Measurements from ENCODE around the gene IGHMBP2.
A peak's percentile ranks its signal among the peaks of the same experiment; 100 is the strongest.

Gene IGHMBP2

DNA sequence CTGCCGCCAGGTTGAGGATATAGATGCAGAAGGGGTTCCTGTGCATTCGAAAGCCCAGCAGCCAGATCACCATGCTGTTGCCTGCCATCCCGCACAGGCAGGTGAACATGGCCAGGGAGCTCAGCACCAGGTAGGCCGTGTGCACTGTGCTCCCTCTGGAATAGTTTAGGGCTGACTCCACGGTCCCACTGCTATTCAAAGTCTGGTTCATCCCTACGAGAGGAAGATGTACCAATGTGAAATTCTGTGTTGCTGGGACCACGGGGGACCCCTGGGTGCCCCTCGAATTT lies 77.0 kb downstream of the IGHMBP2 start, which contains the start of gene MRGPRD:
TSS of gene MRGPRD (minus strand) at position 211 of the 290 bp plus-strand sequence. CDS start at position 211, 0 bp downstream.
- TF ChIP-seq EZH2 (IDR thresholded peaks at IDR 0.05) (no peak), FOXP2 (optimal IDR thresholded peaks at IDR 0.05; ENCODE audit: control extremely low read depth, extremely low read length, insufficient read depth) (no peak), POLR2AphosphoS5 (IDR thresholded peaks at IDR 0.05; ENCODE audit: borderline replicate concordance, low read depth, low read length) (no peak)
- no peak within 1 kb of the TSS for H3K9ac ChIP-seq (ENCODE audit: insufficient read length)
- no peak for DNase-seq (ENCODE audit: low read depth, low spot score)
- no peak within 1 kb of the TSS for H3K27ac ChIP-seq
- peaks cover 5% of the 10 kb centered on the region; the same call in 1 of the 2 replicates for H3K9me3 ChIP-seq (ENCODE audit: low read depth, low read length)
- no peaks in the 10 kb centered on the region for H3K36me3 ChIP-seq (ENCODE audit: insufficient read depth, low read length)
- no peak within 1 kb of the TSS for H3K4me3 ChIP-seq

DNA sequence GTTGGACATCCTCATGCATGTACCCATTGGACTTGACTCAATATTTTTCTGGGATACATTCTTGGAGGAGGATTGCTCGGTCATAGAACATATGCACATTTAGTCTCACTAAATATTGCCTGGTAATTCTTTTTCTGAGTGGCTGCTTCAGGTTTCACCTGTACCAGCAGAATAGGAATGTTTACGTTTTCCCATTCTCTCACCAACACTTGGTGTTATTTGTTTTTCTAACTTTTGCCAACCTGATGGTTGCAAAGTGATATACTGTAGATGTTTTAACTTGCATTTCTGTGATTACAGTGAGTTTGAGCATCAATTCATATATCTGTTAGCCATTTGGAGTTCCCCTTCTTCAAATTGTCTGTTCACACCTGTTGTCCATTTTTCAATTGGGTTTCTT lies 78.4 kb downstream of the IGHMBP2 start:
- Histone ChIP-seq H3K4me3 (no peak overlapping the region), H3K36me3 (ENCODE audit: insufficient read depth, low read length) (no peaks in the 10 kb centered on the region), H3K27ac (no peak overlapping the region), H3K9me3 (ENCODE audit: low read depth, low read length) (peaks cover 5% of the 10 kb centered on the region; the same call in 1 of the 2 replicates), H3K9ac (ENCODE audit: insufficient read length) (no peak overlapping the region)
- TF ChIP-seq FOXP2 (optimal IDR thresholded peaks at IDR 0.05; ENCODE audit: control extremely low read depth, extremely low read length, insufficient read depth) (no peak), EZH2 (IDR thresholded peaks at IDR 0.05) (no peak), POLR2AphosphoS5 (IDR thresholded peaks at IDR 0.05; ENCODE audit: borderline replicate concordance, low read depth, low read length) (no peak)
- no peak for DNase-seq (ENCODE audit: low read depth, low spot score)

DNA sequence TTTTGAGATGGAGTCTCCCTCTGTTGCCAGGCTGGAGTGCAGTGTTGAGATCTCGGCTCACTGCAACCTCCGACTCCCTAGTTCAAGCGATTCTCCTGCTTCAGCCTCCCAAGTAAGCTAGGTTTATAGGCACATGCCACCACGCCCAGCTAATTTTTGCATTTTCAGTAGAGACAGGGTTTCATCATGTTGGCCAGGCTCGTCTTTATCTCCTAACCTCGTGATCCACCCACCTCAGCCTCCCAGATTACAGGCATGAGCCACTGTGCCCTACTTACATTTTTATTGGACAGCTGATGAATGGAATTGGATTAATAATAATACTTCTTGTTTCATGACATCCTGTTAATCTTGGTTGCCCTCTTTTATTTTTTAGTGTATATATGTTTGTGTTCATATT lies 80.1 kb downstream of the IGHMBP2 start:
- Histone ChIP-seq H3K9me3 (ENCODE audit: low read depth, low read length) (peaks cover 9% of the 10 kb centered on the region; the same call in 1 of the 2 replicates), H3K36me3 (ENCODE audit: insufficient read depth, low read length) (no peaks in the 10 kb centered on the region), H3K9ac (ENCODE audit: insufficient read length) (no peak overlapping the region), H3K4me3 (no peak overlapping the region), H3K27ac (no peak overlapping the region)
- TF ChIP-seq EZH2 (IDR thresholded peaks at IDR 0.05) (no peak), POLR2AphosphoS5 (IDR thresholded peaks at IDR 0.05; ENCODE audit: borderline replicate concordance, low read depth, low read length) (no peak), FOXP2 (optimal IDR thresholded peaks at IDR 0.05; ENCODE audit: control extremely low read depth, extremely low read length, insufficient read depth) (no peak)
- DNase-seq (ENCODE audit: low read depth, low spot score): no peak

DNA sequence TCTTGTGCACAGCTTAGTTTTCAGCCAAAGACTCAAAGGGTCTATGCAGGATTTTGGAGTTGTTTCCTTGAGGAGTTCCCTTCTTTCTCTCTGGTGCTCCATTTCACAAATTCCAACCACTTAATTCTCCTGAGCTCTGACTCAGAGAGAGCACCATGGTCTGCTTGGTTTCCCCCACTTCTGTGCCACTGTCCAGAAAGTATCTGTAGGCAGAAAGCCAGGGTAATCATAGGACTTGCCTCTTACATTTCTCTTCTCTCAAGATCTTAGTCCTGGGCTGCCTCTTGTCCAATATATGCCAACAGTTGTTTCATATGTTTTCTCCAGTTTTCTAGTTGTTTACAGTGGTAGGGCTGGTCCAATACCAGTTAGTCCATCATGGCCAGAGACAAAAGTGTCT lies 83.5 kb downstream of the IGHMBP2 start:
- no peak overlapping the region for H3K9ac ChIP-seq (ENCODE audit: insufficient read length)
- DNase-seq (ENCODE audit: low read depth, low spot score): no peak
- peaks cover 7% of the 10 kb centered on the region; the same call in 1 of the 2 replicates for H3K9me3 ChIP-seq (ENCODE audit: low read depth, low read length)
- TF ChIP-seq FOXP2 (optimal IDR thresholded peaks at IDR 0.05; ENCODE audit: control extremely low read depth, extremely low read length, insufficient read depth) (no peak), EZH2 (IDR thresholded peaks at IDR 0.05) (no peak), POLR2AphosphoS5 (IDR thresholded peaks at IDR 0.05; ENCODE audit: borderline replicate concordance, low read depth, low read length) (no peak)
- no peak overlapping the region for H3K4me3 ChIP-seq
- no peak overlapping the region for H3K27ac ChIP-seq
- H3K36me3 ChIP-seq (ENCODE audit: insufficient read depth, low read length): no peaks in the 10 kb centered on the region

DNA sequence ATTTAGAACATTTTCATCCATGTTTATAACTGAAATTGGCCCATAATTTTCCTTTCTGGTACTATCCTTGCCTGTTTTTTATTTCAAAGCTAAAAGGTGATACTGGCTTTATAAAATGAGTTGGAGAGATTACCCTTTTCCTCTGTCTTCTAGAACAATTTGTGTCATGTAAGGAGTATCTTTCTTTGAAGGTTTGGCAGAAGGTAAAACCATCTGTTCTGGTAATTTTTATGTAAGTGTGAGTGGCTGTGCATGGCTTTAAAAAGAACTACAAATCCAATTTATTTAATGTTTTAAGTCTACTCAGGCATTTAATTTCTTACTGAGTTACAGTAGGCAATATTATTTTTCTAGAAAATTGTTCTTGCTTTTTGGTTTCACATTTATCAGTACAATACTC lies 84.8 kb downstream of the IGHMBP2 start:
- Histone ChIP-seq H3K4me3 (no peak overlapping the region), H3K9me3 (ENCODE audit: low read depth, low read length) (peaks cover 4% of the 10 kb centered on the region; the same call in 1 of the 2 replicates), H3K9ac (ENCODE audit: insufficient read length) (no peak overlapping the region), H3K27ac (peak overlapping the region; percentile 2; the same call in 1 of the 2 replicates), H3K36me3 (ENCODE audit: insufficient read depth, low read length) (no peaks in the 10 kb centered on the region)
- no peak for TF ChIP-seq FOXP2 (optimal IDR thresholded peaks at IDR 0.05; ENCODE audit: control extremely low read depth, extremely low read length, insufficient read depth)
- no peak for TF ChIP-seq POLR2AphosphoS5 (IDR thresholded peaks at IDR 0.05; ENCODE audit: borderline replicate concordance, low read depth, low read length)
- no peak for TF ChIP-seq EZH2 (IDR thresholded peaks at IDR 0.05)
- DNase-seq (ENCODE audit: low read depth, low spot score): no peak

All from SK-N-MC (cell line).